ENCODE data around the gene ABCC3. TPM values are rescaled to one million over a fixed set of nuclear protein-coding genes. Genes with fewer than 3 reads are reported as not detected.

Gene ABCC3
- total and polyA plus RNA-seq, 2 of the 8 experiments (the other 6 are each of a cell fraction or from before 2014, with no cell fraction given): 0.35 to 0.37 TPM

- H3K4me2 ChIP-seq (ENCODE audit: insufficient read depth in 1 of 2, low read depth in 2 of 2, low read length in 2 of 2): no peak overlapping the region
- TF ChIP-seq SUZ12 (IDR thresholded peaks at IDR 0.05; ENCODE audit: low read length) (0 out of 2 replicates have a peak, but pooled peaks have one; percentile 5), CHD2 (IDR thresholded peaks at IDR 0.05; ENCODE audit: low read length) (no peak)
- H2BK20ac ChIP-seq (ENCODE audit: low read length): no peak overlapping the region
- H3K4me3 ChIP-seq (ENCODE audit: extremely low read depth in 1 of 4, insufficient read depth in 2 of 4, low read depth in 3 of 4, low read length in 4 of 4): no peak overlapping the region
- H3K23me2 ChIP-seq (ENCODE audit: low read depth, low read length): no peaks in the 10 kb centered on the region
- FAIRE-seq (no peak), DNase-seq (ENCODE audit: low read depth in 1 of 2, low spot score in 2 of 2) (no peak)
- no peak overlapping the region for H3K4ac ChIP-seq (replicated peaks; ENCODE audit: insufficient read length, low read depth, low read length)
- peak overlapping the region; percentile 7; the same call in 1 of the 2 replicates for H2BK12ac ChIP-seq (ENCODE audit: low read depth, low read length)
- H3K4me1 ChIP-seq (replicated peaks in 1 of 4; ENCODE audit: control insufficient read depth in 3 of 4, insufficient read depth in 4 of 4, low read length in 3 of 4): peaks cover 0 to 10% (median 3%) of the 10 kb centered on the region in 4 experiments; a peak in 5 of 7 replicates
- H3K18ac ChIP-seq (ENCODE audit: extremely low read depth, low read length): no peak overlapping the region
- no peak overlapping the region for H4K91ac ChIP-seq (replicated peaks; ENCODE audit: insufficient read length, low read length)
- H4K8ac ChIP-seq (ENCODE audit: extremely low read depth, insufficient read depth, low read length): no peak overlapping the region
- H3K36me3 ChIP-seq (ENCODE audit: control insufficient read depth in 2 of 4, insufficient read depth in 4 of 4, low read length in 3 of 4): no peaks in the 10 kb centered on the region
- no peak overlapping the region for H3K56ac ChIP-seq (replicated peaks; ENCODE audit: insufficient read length, low read depth, low read length)
- no peaks in the 10 kb centered on the region for H3K9me3 ChIP-seq (ENCODE audit: insufficient read depth in 2 of 2, low read depth in 1 of 2, low read length in 1 of 2)
- ChIA-PET CTCF (ENCODE audit: partially characterized antibody) (interaction anchor here (1.3 to 5.3 kb wide), 7 partner anchors 11 to 126 kb away, joined by 3 to 32 read pairs (median 5); no protein-coding TSS in a partner anchor), POLR2A (ENCODE audit: partially characterized antibody) (interaction anchor here (0.7 to 2.1 kb wide), 3 partner anchors 10 to 113 kb away, joined by 3 to 5 read pairs (median 3); no protein-coding TSS in a partner anchor)
- no peak overlapping the region for H3K14ac ChIP-seq (ENCODE audit: insufficient read length)
- no peak overlapping the region for H3K27ac ChIP-seq (ENCODE audit: low read depth, low read length)
- H4K20me1 ChIP-seq (replicated peaks in 1 of 2; ENCODE audit: control insufficient read depth in 1 of 2, insufficient read depth in 2 of 2, low read length in 2 of 2): no peaks in the 10 kb centered on the region
- no peak overlapping the region for H3K9ac ChIP-seq (replicated peaks in 1 of 4; ENCODE audit: extremely low read depth in 1 of 4, low read depth in 3 of 4, low read length in 3 of 4)
- H2BK120ac ChIP-seq (replicated peaks; ENCODE audit: low read depth, low read length): no peak overlapping the region
- H3K79me2 ChIP-seq (ENCODE audit: control insufficient read depth in 1 of 2, insufficient read depth in 2 of 2, low read length in 2 of 2): no peaks in the 10 kb centered on the region
- 95% methylated on average over 19 of the region's 20 CpGs; no CpG with 5 or more reads in 1 of the 2 experiments for WGBS, 2 experiments (ENCODE audit: extremely low coverage in 1 of 2, insufficient coverage in 1 of 2, insufficient read length in 1 of 2, insufficient replicate concordance in 2 of 2, low coverage in 1 of 2, low lambda C conversion rate in 2 of 2, missing lambda C conversion rate in 1 of 2)
- H2AFZ ChIP-seq (ENCODE audit: low read length): no peak overlapping the region; the same call in 1 of the 2 replicates
- H3K23ac ChIP-seq (ENCODE audit: insufficient read length): no peak overlapping the region
- H2AK5ac ChIP-seq (ENCODE audit: low read depth, low read length): no peak overlapping the region
- 0 out of 2 replicates have a peak overlapping the region, but pooled peaks have one; percentile 92 for H2BK15ac ChIP-seq (ENCODE audit: low read length)
- H2BK5ac ChIP-seq (ENCODE audit: low read depth, low read length): no peak overlapping the region
- H3K27me3 ChIP-seq (replicated peaks in 1 of 4; ENCODE audit: control insufficient read depth in 3 of 4, extremely low read depth in 1 of 4, insufficient read depth in 3 of 4, low read length in 3 of 4): no peaks in the 10 kb centered on the region
- no peaks in the 10 kb centered on the region for H3K79me1 ChIP-seq (ENCODE audit: low read depth, low read length)
- no peak overlapping the region for H4K5ac ChIP-seq (ENCODE audit: insufficient read length, low read depth, low read length)
Measured at GRCh38 chr17:50672831-50673551, 38.3 kb downstream of the ABCC3 start.

Measured in H1 (cell line).